T-helper 9 cell (primary cell): ENCODE data around the gene ORC5.

ENCODE experiments used
- DNase-seq: peaks from one replicate; pipeline ENCODE4 v3.0.0-alpha.2; 2020

Gene ORC5

DNA sequence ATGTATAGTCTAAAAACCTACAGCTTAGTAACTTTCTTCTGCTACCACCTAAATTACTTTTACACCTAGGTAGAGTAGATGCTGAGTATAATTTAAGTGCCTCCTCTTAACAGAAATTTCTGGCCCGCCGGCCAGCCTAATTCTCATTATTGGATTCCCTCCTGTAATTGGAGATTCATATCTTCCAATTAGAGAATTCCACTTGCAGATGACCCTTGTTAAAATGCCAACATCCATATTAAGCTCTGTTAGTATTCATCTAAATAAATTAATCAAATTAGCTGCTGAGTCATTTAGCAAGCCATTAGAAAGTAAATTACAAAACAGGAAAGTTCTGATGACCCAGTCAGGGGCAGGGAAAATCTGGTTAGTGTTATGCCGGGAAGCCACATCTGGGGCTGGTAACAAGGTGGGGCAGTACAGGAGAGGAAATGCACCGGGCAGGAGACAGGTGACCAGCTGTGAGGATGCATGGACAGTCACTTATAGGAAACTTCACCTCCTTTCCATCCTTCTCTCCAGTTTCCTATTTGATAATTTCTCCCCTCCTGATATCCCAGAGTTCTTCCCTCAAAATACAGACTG is 82.8 kb downstream of the ORC5 start:
- no peak for DNase-seq

DNA sequence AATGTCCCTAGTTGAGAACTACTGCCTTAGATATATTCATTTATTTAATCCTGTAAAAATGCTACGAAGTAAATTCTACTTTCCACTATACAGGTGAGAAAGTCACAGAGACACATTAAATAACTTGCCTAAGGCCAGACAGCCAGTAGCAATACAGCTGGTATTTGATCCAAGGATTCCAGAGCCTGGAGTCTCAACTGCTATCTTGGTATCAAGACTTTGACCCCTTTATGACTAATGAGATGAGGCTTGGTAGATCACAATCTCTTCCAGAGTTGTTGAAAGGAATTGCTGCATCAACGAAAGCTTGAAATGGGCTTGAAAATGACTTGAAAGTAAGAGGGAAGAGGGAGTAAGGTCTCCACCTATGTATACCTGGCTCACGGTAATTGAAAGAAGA is 83.3 kb downstream of the ORC5 start:
- DNase-seq, result no peak

GRCh38 chr7:104123786-104124185 is 84.0 kb downstream of the ORC5 start:
- no peak for DNase-seq

DNA sequence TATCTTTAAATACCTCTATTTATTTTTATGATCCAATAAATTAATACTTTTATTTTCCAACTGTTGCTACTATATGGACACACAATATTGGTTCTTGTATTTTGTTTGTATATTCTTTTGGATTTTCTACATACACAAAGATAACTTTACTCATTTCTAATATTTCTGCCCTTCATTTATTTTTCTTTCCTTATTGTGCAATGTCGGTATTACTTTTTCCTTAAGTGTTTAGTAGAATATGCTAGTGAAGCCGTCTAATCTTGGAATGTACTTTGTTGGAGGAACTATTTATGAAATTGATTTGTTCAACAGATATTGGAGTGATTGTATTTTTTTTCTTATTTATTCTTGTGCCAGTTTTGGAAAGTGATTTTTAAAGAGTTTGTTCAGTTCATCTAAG is 94.0 kb downstream of the ORC5 start:
- no peak for DNase-seq

GRCh38 chr7:104112623-104113022 is 95.2 kb downstream of the ORC5 start:
- no peak for DNase-seq

- no peak for DNase-seq
Measured at GRCh38 chr7:104111271-104111670, 96.5 kb downstream of the ORC5 start.

DNA sequence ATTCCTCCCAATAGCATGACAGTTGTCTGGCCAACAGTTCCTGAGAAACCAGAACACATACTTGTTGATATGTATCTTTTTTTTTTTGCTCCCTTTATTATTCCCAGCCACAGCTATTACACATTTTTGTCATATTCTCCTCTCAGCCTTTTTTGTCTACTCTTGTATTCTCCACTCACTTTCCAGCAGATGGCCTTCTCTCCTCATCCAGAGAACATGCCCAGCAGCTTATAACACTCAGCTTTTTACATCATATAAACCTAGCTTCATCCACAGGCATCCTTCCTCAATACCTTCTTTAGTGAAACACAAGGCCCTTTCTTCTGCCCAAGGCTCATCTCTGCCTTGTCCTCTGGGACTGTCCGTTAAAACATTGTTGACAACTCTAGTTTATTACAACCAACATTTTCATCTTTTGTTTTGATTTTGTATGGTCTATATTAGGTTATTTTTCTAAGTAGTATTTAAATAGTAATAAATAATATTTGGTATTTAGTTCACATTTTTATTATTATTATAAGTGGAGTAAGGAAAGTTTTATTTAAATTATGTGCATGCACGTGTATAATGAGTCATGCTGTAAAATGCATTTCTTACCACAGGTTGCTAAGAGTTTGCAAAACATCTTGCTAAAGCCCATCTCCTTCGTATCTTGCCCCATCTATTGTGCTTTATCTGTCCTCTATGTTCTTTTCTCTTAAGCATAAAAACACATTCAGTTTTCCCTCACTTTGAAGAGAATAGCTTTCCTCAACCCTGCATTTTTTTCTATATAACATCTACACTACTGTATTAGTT is 101.5 kb downstream of the ORC5 start:
- DNase-seq, result no peak

- no peak for DNase-seq
Measured at GRCh38 chr7:104098890-104099289, 108.9 kb downstream of the ORC5 start.

- DNase-seq, result no peak
Measured at GRCh38 chr7:104096683-104097082, 111.1 kb downstream of the ORC5 start.

DNA sequence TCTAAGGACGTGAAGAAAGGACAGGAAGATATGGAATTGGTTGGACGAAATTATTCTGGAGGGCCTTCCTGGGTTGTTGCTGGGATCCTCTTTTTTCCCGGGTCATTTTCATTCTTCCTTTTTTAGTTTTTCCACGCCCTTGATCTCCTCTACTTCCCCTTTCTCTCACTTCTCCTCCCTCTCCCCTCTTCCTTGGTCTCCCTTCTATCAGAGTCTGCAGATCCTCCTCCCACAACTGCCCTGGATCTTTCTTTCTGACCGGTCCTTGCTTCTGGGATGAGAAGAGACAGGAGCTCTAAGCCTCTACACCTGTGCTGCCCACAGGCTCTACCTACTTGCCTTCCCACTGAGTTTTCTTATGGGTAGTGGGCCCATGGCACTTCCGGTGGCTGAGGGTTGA is 114.7 kb downstream of the ORC5 start:
- DNase-seq, result no peak

DNA sequence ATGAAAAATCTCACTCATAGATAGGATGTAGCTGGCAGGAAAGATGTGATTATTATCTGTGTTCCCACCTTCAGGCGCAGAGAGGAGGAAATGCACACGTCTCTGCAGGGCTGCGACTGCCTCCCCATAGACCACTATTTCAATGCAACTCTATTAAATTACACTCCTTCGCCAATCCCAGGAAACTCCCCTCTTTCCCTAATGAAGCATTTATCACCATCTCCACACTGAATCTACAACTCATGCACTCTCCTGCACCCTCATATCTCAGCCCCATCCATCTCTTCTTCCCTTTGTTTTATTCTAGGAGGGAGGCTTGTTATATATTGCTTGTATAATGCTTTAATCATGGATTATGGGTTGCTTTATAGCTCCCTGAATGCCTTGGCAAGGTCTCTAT is 116.6 kb downstream of the ORC5 start:
- no peak for DNase-seq

DNA sequence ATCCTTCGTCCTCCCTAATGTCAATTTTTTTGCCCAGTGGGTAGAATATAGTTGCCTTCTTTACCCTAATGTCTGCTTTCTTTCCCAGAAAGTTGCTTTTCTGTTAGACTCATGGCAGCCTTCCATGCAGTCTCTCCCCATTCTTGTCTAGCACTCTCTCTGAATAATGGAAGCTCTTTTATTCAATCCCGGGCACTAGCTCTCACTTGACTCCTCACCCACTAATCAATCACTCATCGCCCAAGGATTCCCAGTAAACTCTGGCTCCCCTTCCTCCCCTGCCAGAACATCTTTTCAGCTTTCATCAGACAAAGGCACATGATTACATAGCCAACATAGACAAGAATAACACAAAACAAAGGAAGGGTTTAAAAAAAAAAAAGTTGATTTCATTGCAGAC is 118.2 kb downstream of the ORC5 start:
- no peak for DNase-seq

GRCh38 chr7:104089061-104089460 is 118.8 kb downstream of the ORC5 start:
- no peak for DNase-seq
